COLO668 (cell line): ENCODE results near the gene ANO2.

Experiments used
- DNase-seq: peaks from one replicate; lab custom pipeline; 2025; ENCODE audit not compliant: unreplicated experiment; lab: John Stamatoyannopoulos, UW

ANO2 gene

GRCh38 chr12:5921027-5921909, 23.8 kb downstream of the ANO2 start:
- no peak for DNase-seq

GRCh38 chr12:5916785-5917290, 28.2 kb downstream of the ANO2 start:
- no peak for DNase-seq

- DNase-seq: no peak
These were observed 29.5 kb downstream of the ANO2 start for GRCh38 chr12:5915511-5915910.

- no peak for DNase-seq
These were observed 30.5 kb downstream of the ANO2 start for GRCh38 chr12:5914387-5915149.

- no peak for DNase-seq
These were observed 31.7 kb downstream of the ANO2 start for GRCh38 chr12:5913387-5913786.

GRCh38 chr12:5912437-5913334, 32.4 kb downstream of the ANO2 start:
- no peak for DNase-seq

- no peak for DNase-seq
These were observed 33.0 kb downstream of the ANO2 start for GRCh38 chr12:5912011-5912410.

GRCh38 chr12:5910790-5911548, 34.1 kb downstream of the ANO2 start:
- DNase-seq: no peak

GRCh38 chr12:5909560-5909959, 35.5 kb downstream of the ANO2 start:
- DNase-seq: no peak

GRCh38 chr12:5908251-5908650, 36.8 kb downstream of the ANO2 start:
- no peak for DNase-seq

- no peak for DNase-seq
These were observed 37.3 kb downstream of the ANO2 start for GRCh38 chr12:5907807-5908206.

GRCh38 chr12:5905757-5906156, 39.3 kb downstream of the ANO2 start:
- no peak for DNase-seq

GRCh38 chr12:5904969-5905368, 40.1 kb downstream of the ANO2 start:
- DNase-seq: no peak

GRCh38 chr12:5904441-5904840, 40.6 kb downstream of the ANO2 start:
- no peak for DNase-seq

GRCh38 chr12:5902736-5903135, 42.3 kb downstream of the ANO2 start:
- no peak for DNase-seq

- no peak for DNase-seq
These were observed 43.6 kb downstream of the ANO2 start for GRCh38 chr12:5901416-5901815.

- no peak for DNase-seq
These were observed 44.4 kb downstream of the ANO2 start for GRCh38 chr12:5900533-5901205.

- DNase-seq: no peak
These were observed 45.0 kb downstream of the ANO2 start for GRCh38 chr12:5900076-5900475.

- DNase-seq: no peak
These were observed 45.4 kb downstream of the ANO2 start for GRCh38 chr12:5899675-5900074.

GRCh38 chr12:5898874-5899273, 46.2 kb downstream of the ANO2 start:
- no peak for DNase-seq
